IPS-18a (cell line): ENCODE measurements around the gene IGFBPL1.

Source experiments
- H3K27ac ChIP-seq: one replicate; pipeline ENCODE4 v1.5.1; 2013; ENCODE audit warnings: low read length
- H3K27me3 ChIP-seq: one replicate; pipeline ENCODE4 v1.6.1; 2013; ENCODE audit warnings: mild to moderate bottlenecking, low read length; ENCODE audit not compliant: control insufficient read depth, insufficient read depth
- H3K36me3 ChIP-seq: one replicate; pipeline ENCODE4 v1.6.1; 2013; ENCODE audit warnings: low read depth, low read length; ENCODE audit not compliant: control insufficient read depth
- H3K4me1 ChIP-seq: one replicate; pipeline ENCODE4 v1.6.1; 2013; ENCODE audit warnings: low read depth, low read length; ENCODE audit not compliant: control insufficient read depth
- H3K4me3 ChIP-seq: one replicate; pipeline ENCODE4 v1.5.1; 2013; ENCODE audit warnings: low read length
- H3K9ac ChIP-seq: one replicate; pipeline ENCODE4 v1.6.1; 2013; ENCODE audit warnings: mild to moderate bottlenecking, low read length, moderate library complexity
- H3K9me3 ChIP-seq: one replicate; pipeline ENCODE4 v1.6.1; 2013; ENCODE audit warnings: low read depth, low read length; ENCODE audit not compliant: control insufficient read depth

The IGFBPL1 gene

GRCh38 chr9:38359297-38359653 lies 65.0 kb downstream of the IGFBPL1 start:
- H3K4me3 ChIP-seq, result no peak overlapping the region
- no peaks in the 10 kb centered on the region for H3K9me3 ChIP-seq
- peaks cover 8% of the 10 kb centered on the region for H3K27me3 ChIP-seq
- H3K4me1 ChIP-seq, result no peaks in the 10 kb centered on the region
- no peak overlapping the region for H3K9ac ChIP-seq
- H3K27ac ChIP-seq, result no peak overlapping the region
- H3K36me3 ChIP-seq, result no peaks in the 10 kb centered on the region

GRCh38 chr9:38358390-38359296 lies 65.6 kb downstream of the IGFBPL1 start:
- no peaks in the 10 kb centered on the region for H3K4me1 ChIP-seq
- no peaks in the 10 kb centered on the region for H3K36me3 ChIP-seq
- H3K27ac ChIP-seq, result no peak overlapping the region

GRCh38 chr9:38357350-38358114 lies 66.7 kb downstream of the IGFBPL1 start:
- H3K36me3 ChIP-seq, result no peaks in the 10 kb centered on the region
- H3K9me3 ChIP-seq, result no peaks in the 10 kb centered on the region
- no peak overlapping the region for H3K27ac ChIP-seq
- H3K4me1 ChIP-seq, result peaks cover 8% of the 10 kb centered on the region
- H3K27me3 ChIP-seq, result peaks cover 25% of the 10 kb centered on the region
- H3K4me3 ChIP-seq, result no peak overlapping the region
- H3K9ac ChIP-seq, result no peak overlapping the region

More at GRCh38 chr9:38358390-38359296, 65.6 kb downstream of the IGFBPL1 start:
- Histone ChIP-seq H3K27me3 (peaks cover 14% of the 10 kb centered on the region), H3K4me3 (no peak overlapping the region), H3K9ac (no peak overlapping the region), H3K9me3 (no peaks in the 10 kb centered on the region)

GRCh38 chr9:38356851-38357250 lies 67.4 kb downstream of the IGFBPL1 start:
- Histone ChIP-seq H3K9me3 (no peaks in the 10 kb centered on the region), H3K4me3 (no peak overlapping the region), H3K9ac (no peak overlapping the region), H3K27me3 (peaks cover 31% of the 10 kb centered on the region), H3K4me1 (peaks cover 11% of the 10 kb centered on the region), H3K27ac (no peak overlapping the region), H3K36me3 (no peaks in the 10 kb centered on the region)
